HG03135 (cell line): Measurements from ENCODE around the gene LSP1.

Experiments
- ATAC-seq: cut with Tn5 transposase; IDR thresholded peaks from one replicate; pipeline ENCODE4 v1.9.1; 2021; ENCODE audit warnings: mild to moderate bottlenecking, moderate library complexity; ENCODE audit not compliant: unreplicated experiment

LSP1 gene

GRCh38 chr11:1836011-1836945 lies 16.6 kb upstream of the LSP1 start:
- no peak for ATAC-seq

- peak; percentile 51 for ATAC-seq
These were observed 15.5 kb upstream of the LSP1 start for GRCh38 chr11:1837171-1838076.

- ATAC-seq: no peak
These were observed 14.8 kb upstream of the LSP1 start for GRCh38 chr11:1838077-1838425.

GRCh38 chr11:1838426-1839144 lies 14.3 kb upstream of the LSP1 start, which contains the start of gene TNNI2:
TSS of gene TNNI2 (plus strand) at chr11:1838981. CDS start at chr11:1839697, 716 bp downstream.
- ATAC-seq: no peak

GRCh38 chr11:1839204-1839923 lies 13.5 kb upstream of the LSP1 start:
- no peak for ATAC-seq

GRCh38 chr11:1839924-1840779 lies 12.7 kb upstream of the LSP1 start:
- no peak for ATAC-seq

GRCh38 chr11:1840780-1841480 lies 12.0 kb upstream of the LSP1 start:
- no peak for ATAC-seq

GRCh38 chr11:1841511-1842148 lies 11.3 kb upstream of the LSP1 start:
- no peak for ATAC-seq

GRCh38 chr11:1842149-1843097 lies 10.5 kb upstream of the LSP1 start:
- no peak for ATAC-seq

- ATAC-seq: no peak
These were observed 9.8 kb upstream of the LSP1 start for GRCh38 chr11:1843098-1843473.

GRCh38 chr11:1843796-1844195 lies 9.1 kb upstream of the LSP1 start:
- no peak for ATAC-seq

GRCh38 chr11:1844221-1845094 lies 8.4 kb upstream of the LSP1 start:
- no peak for ATAC-seq

- ATAC-seq: no peak
These were observed 7.8 kb upstream of the LSP1 start for GRCh38 chr11:1845095-1845429.

- no peak for ATAC-seq
These were observed 7.1 kb upstream of the LSP1 start for GRCh38 chr11:1845561-1846452.

- ATAC-seq: no peak
These were observed 6.4 kb upstream of the LSP1 start for GRCh38 chr11:1846453-1846932.
